ENCODE measurements around the gene TTC23. TPM values are rescaled to one million over a fixed set of nuclear protein-coding genes. Genes with fewer than 3 reads are reported as not detected.

TTC23 gene
- polyA plus RNA-seq, 2 donors: 7.2 to 8.4 TPM

GRCh38 chr15:99090011-99090699, 159.2 kb downstream of the TTC23 start:
- WGBS, 2 donors: 60 to 65% methylated on average over 3 of the region's 3 CpGs
- Histone ChIP-seq H3K27ac (ENCODE audit: low read depth in 2 of 2, low read length in 1 of 2) (no peak overlapping the region), H3K4me1 (ENCODE audit: control insufficient read depth in 2 of 2, insufficient read depth in 2 of 2, low read length in 1 of 2) (peaks cover 0 to 2% of the 10 kb centered on the region in 2 donors), H3K4me3 (ENCODE audit: low read depth in 1 of 2, low read length in 2 of 2) (no peak overlapping the region), H3K9me3 (ENCODE audit: control insufficient read depth in 2 of 2, insufficient read depth in 1 of 2, low read depth in 1 of 2, low read length in 1 of 2) (no peaks in the 10 kb centered on the region), H3K36me3 (ENCODE audit: control insufficient read depth in 2 of 2, insufficient read depth in 2 of 2, low read length in 1 of 2) (no peaks in the 10 kb centered on the region), H3K27me3 (ENCODE audit: control insufficient read depth in 1 of 2, insufficient read depth in 2 of 2, low read length in 2 of 2) (no peaks in the 10 kb centered on the region)

- no peak overlapping the region for H3K4me3 ChIP-seq (ENCODE audit: low read depth in 1 of 2, low read length in 2 of 2)
- WGBS, 2 donors: 89 to 91% methylated on average over 11 of the region's 11 CpGs
Measured at GRCh38 chr15:99087405-99087943, 161.9 kb downstream of the TTC23 start.

GRCh38 chr15:99086327-99086667, 163.1 kb downstream of the TTC23 start:
- H3K9me3 ChIP-seq (ENCODE audit: control insufficient read depth in 2 of 2, insufficient read depth in 1 of 2, low read depth in 1 of 2, low read length in 1 of 2): no peaks in the 10 kb centered on the region
- H3K4me1 ChIP-seq (ENCODE audit: control insufficient read depth in 2 of 2, insufficient read depth in 2 of 2, low read length in 1 of 2): no peaks in the 10 kb centered on the region
- no peak overlapping the region for H3K27ac ChIP-seq (ENCODE audit: low read depth in 2 of 2, low read length in 1 of 2)
- H3K4me3 ChIP-seq (ENCODE audit: low read depth in 1 of 2, low read length in 2 of 2): no peak overlapping the region
- no peaks in the 10 kb centered on the region for H3K36me3 ChIP-seq (ENCODE audit: control insufficient read depth in 2 of 2, insufficient read depth in 2 of 2, low read length in 1 of 2)
- no peaks in the 10 kb centered on the region for H3K27me3 ChIP-seq (ENCODE audit: control insufficient read depth in 1 of 2, insufficient read depth in 2 of 2, low read length in 2 of 2)
- WGBS, 2 donors: 94 to 99% methylated on average over 2 of the region's 2 CpGs

More at GRCh38 chr15:99087405-99087943, 161.9 kb downstream of the TTC23 start:
- Histone ChIP-seq H3K9me3 (ENCODE audit: control insufficient read depth in 2 of 2, insufficient read depth in 1 of 2, low read depth in 1 of 2, low read length in 1 of 2) (no peaks in the 10 kb centered on the region), H3K4me1 (ENCODE audit: control insufficient read depth in 2 of 2, insufficient read depth in 2 of 2, low read length in 1 of 2) (no peaks in the 10 kb centered on the region), H3K27ac (ENCODE audit: low read depth in 2 of 2, low read length in 1 of 2) (no peak overlapping the region), H3K27me3 (ENCODE audit: control insufficient read depth in 1 of 2, insufficient read depth in 2 of 2, low read length in 2 of 2) (no peaks in the 10 kb centered on the region), H3K36me3 (ENCODE audit: control insufficient read depth in 2 of 2, insufficient read depth in 2 of 2, low read length in 1 of 2) (no peaks in the 10 kb centered on the region)

Other genes starting within 250 kb of the TTC23 start
- under 1 TPM; 0.31 to 0.45 TPM for gene PGPEP1L, start 241.8 kb downstream of the TTC23 start, polyA plus RNA-seq
- 10 to 100 TPM; 20.3 to 40.8 TPM for gene SYNM, start 144.5 kb downstream of the TTC23 start, polyA plus RNA-seq
- gene LRRC28, start 1.9 kb upstream of the TTC23 start, polyA plus RNA-seq: 10 to 100 TPM in 1 of 2 donors, 1 to 10 TPM in 1; 4.1 to 13.7 TPM